Aorta (tissue), 4 donors: Measurements from ENCODE around the gene EDEM3. TPM values are rescaled to one million over a fixed set of nuclear protein-coding genes. Genes with fewer than 3 reads are reported as not detected.

Experiments
- polyA plus RNA-seq, 2 donors: library from polyadenylated mRNA; stranded (reverse); fragments of 200-250 nt; gene quantifications; one replicate each; pipeline ENCODE4 v1.2.3, GENCODE V29; 2013
- total RNA-seq, 2 donors: library from RNA; stranded (reverse); fragmentation: NEBNext Ultra II Directional; extraction: Animal tissue kit (Norgen Biotek cat#: 25700); gene quantifications; one replicate each; pipeline ENCODE4 v1.2.1, GENCODE V29; 2021
- donor health status: healthy with polysubstance abuse.
- donor health status: Bipolar disorder and iron deficiency.
- donor health status: DM: no; HTN: no; CAD: no.
- donor health status: DM: yes; HTN: yes; CAD: no.

The EDEM3 gene
- total and polyA plus RNA-seq, 4 donors = 5.5 to 54.8 (median 27.6) TPM

Other genes starting within 250 kb of the EDEM3 start
- gene NIBAN1, start 219.7 kb upstream of the EDEM3 start, total RNA-seq = 100 to 1,000 TPM; 185 to 229 TPM
- gene NIBAN1, start 219.7 kb upstream of the EDEM3 start, polyA plus RNA-seq = 10 to 100 TPM; 54.9 to 71.4 TPM